WTC11 (cell line): ENCODE measurements around the gene TTLL3. TPM values are rescaled to one million over a fixed set of nuclear protein-coding genes. Genes with fewer than 3 reads are reported as not detected.

Experiments
- ATAC-seq: fragments of 200-7000 bp; cut with Tn5 transposase; 2 replicates; pipeline ENCODE4 v1.10.0; 2021; ENCODE audit warnings: mild to moderate bottlenecking, moderate library complexity
- CTCF ChIA-PET: fragments of 300-600 bp; sonication (Branson Sonifier 250); formaldehyde crosslinking; loops from one replicate; lab custom pipeline; 2021; ENCODE audit warnings: antibody characterized with exemption; lab: Charles Lee
- POLR2A ChIA-PET: fragments of 350-600 bp; sonication (Branson Sonifier 250); formaldehyde crosslinking; loops from one replicate; lab custom pipeline; 2021; ENCODE audit warnings: antibody characterized with exemption; lab: Charles Lee
- DNase-seq: peaks from one replicate; pipeline ENCODE4 v3.0.0; 2021; ENCODE audit warnings: low spot score
- H3K27ac Mint-ChIP-seq: 2 replicates; pipeline ENCODE4 v1.8.0; 2021; ENCODE audit warnings: mixed read lengths
- H3K27me3 Mint-ChIP-seq: 2 replicates; pipeline ENCODE4 v1.8.0; 2021; ENCODE audit warnings: low read depth, mild to moderate bottlenecking, moderate library complexity, mixed read lengths
- H3K36me3 Mint-ChIP-seq: 2 replicates; pipeline ENCODE4 v1.8.0; 2021; ENCODE audit warnings: mixed read lengths
- H3K4me1 Mint-ChIP-seq: 2 replicates; pipeline ENCODE4 v1.8.0; 2022; ENCODE audit warnings: mixed read lengths
- H3K4me3 Mint-ChIP-seq: 2 replicates; pipeline ENCODE4 v1.8.0; 2021; ENCODE audit warnings: mild to moderate bottlenecking, moderate library complexity, mixed read lengths
- H3K9me3 Mint-ChIP-seq: 2 replicates; pipeline ENCODE4 v1.8.0; 2021; ENCODE audit warnings: mixed read lengths
- AR ChIP-seq: fragments of 250-450 bp; sonication (Bioruptor Pico); IDR thresholded peaks from 2 replicates; pipeline ENCODE4 v1.9.0; 2021; ENCODE audit warnings: mild to moderate bottlenecking
- CREB1 ChIP-seq: sonication (generic); formaldehyde crosslinking; IDR thresholded peaks from 2 replicates; pipeline ENCODE4 v1.8.0; 2023; ENCODE audit warnings: mild to moderate bottlenecking, missing genetic modification reagents
- CREM ChIP-seq: sonication (generic); formaldehyde crosslinking; IDR thresholded peaks from 2 replicates; pipeline ENCODE4 v1.8.1; 2022; ENCODE audit warnings: mild to moderate bottlenecking, missing genetic modification reagents, moderate library complexity
- CTCF ChIP-seq: fragments of 200-600 bp; IDR thresholded peaks from 2 replicates; pipeline ENCODE4 v1.8.0; 2022; ENCODE audit warnings: antibody characterized with exemption
- EMX1 ChIP-seq: fragments of 250-450 bp; sonication (Bioruptor Pico); IDR thresholded peaks from 2 replicates; pipeline ENCODE4 v1.8.0; 2021; ENCODE audit warnings: mild to moderate bottlenecking
- FOXK1 ChIP-seq: sonication (generic); formaldehyde crosslinking; IDR thresholded peaks from 2 replicates; pipeline ENCODE4 v1.8.0; 2022; ENCODE audit warnings: mild to moderate bottlenecking, moderate library complexity, missing genetic modification reagents
- FOXP1 ChIP-seq: sonication (generic); formaldehyde crosslinking; IDR thresholded peaks from 2 replicates; pipeline ENCODE4 v1.8.0; 2022; ENCODE audit warnings: missing genetic modification reagents, mild to moderate bottlenecking, moderate library complexity, borderline replicate concordance
- GABPB1 ChIP-seq: sonication (generic); formaldehyde crosslinking; IDR thresholded peaks from 2 replicates; pipeline ENCODE4 v1.8.1; 2023; ENCODE audit warnings: mild to moderate bottlenecking, missing genetic modification reagents
- MYBL2 ChIP-seq: sonication (generic); formaldehyde crosslinking; IDR thresholded peaks from 2 replicates; pipeline ENCODE4 v1.8.1; 2023; ENCODE audit warnings: mild to moderate bottlenecking, moderate library complexity, missing genetic modification reagents
- RORB ChIP-seq: fragments of 250-450 bp; sonication (Bioruptor Pico); IDR thresholded peaks from 2 replicates; pipeline ENCODE4 v1.9.0; 2021; ENCODE audit warnings: mild to moderate bottlenecking
- SP1 ChIP-seq: sonication (generic); formaldehyde crosslinking; conservative IDR thresholded peaks from 2 replicates; pipeline ENCODE4 v1.8.1; 2022; ENCODE audit warnings: missing genetic modification reagents
- USF1 ChIP-seq: sonication (generic); formaldehyde crosslinking; IDR thresholded peaks from 2 replicates; pipeline ENCODE4 v1.8.0; 2022; ENCODE audit warnings: mild to moderate bottlenecking, missing genetic modification reagents
- ZNF281 ChIP-seq: sonication (generic); formaldehyde crosslinking; IDR thresholded peaks from 2 replicates; pipeline ENCODE4 v1.8.0; 2023; ENCODE audit warnings: mild to moderate bottlenecking, missing genetic modification reagents
- ZNF396 ChIP-seq: fragments of 250-450 bp; sonication (Bioruptor Pico); IDR thresholded peaks from 2 replicates; pipeline ENCODE4 v1.8.0; 2021; ENCODE audit warnings: mild to moderate bottlenecking, moderate library complexity, borderline replicate concordance
- ZNF416 ChIP-seq: fragments of 250-450 bp; sonication (Bioruptor Pico); IDR thresholded peaks from 2 replicates; pipeline ENCODE4 v1.9.0; 2021; ENCODE audit warnings: mild to moderate bottlenecking, inconsistent platforms
- ZNF512 ChIP-seq: sonication (generic); formaldehyde crosslinking; IDR thresholded peaks from 2 replicates; pipeline ENCODE4 v1.8.1; 2022; ENCODE audit warnings: missing genetic modification reagents, borderline replicate concordance
- ZNF532 ChIP-seq: fragments of 250-450 bp; sonication (Bioruptor Pico); IDR thresholded peaks from 2 replicates; pipeline ENCODE4 v1.9.0; 2021; ENCODE audit warnings: mild to moderate bottlenecking, borderline replicate concordance
- ZSCAN18 ChIP-seq: fragments of 250-450 bp; sonication (Bioruptor Pico); IDR thresholded peaks from 2 replicates; pipeline ENCODE4 v2.1.2; 2022; ENCODE audit warnings: mild to moderate bottlenecking, moderate library complexity
- total RNA-seq: library from RNA; stranded (reverse); gene quantifications from 3 replicates; pipeline ENCODE4 v1.2.3, GENCODE V29; 2021

The TTLL3 gene
- total RNA-seq, 1 experiment from 2014 or later: 14.7 TPM

- CTCF ChIA-PET: interaction anchor here (0.7 to 2.5 kb wide), 7 partner anchors 16 to 82 kb away, joined by 3 to 9 read pairs (median 3); partner anchors contain the start of genes CIDEC, CRELD1 and RPUSD3
- H3K9me3 Mint-ChIP-seq: no peaks in the 10 kb centered on the region
- H3K4me1 Mint-ChIP-seq: peaks cover 17% of the 10 kb centered on the region
- POLR2A ChIA-PET: no interaction called here
- H3K27me3 Mint-ChIP-seq: peaks cover 15% of the 10 kb centered on the region
- ATAC-seq: no peak
- no peak overlapping the region for H3K4me3 Mint-ChIP-seq
- no peaks in the 10 kb centered on the region for H3K36me3 Mint-ChIP-seq
- H3K27ac Mint-ChIP-seq: no peak overlapping the region
- DNase-seq: no peak
- TF ChIP-seq ZSCAN18 (CRISPR knock-in tag) (no peak), FOXK1 (CRISPR knock-in tag) (no peak), AR (CRISPR knock-in tag) (no peak), RORB (no peak), ZNF396 (CRISPR knock-in tag) (no peak), ZNF416 (CRISPR knock-in tag) (no peak), USF1 (CRISPR knock-in tag) (no peak), FOXP1 (CRISPR knock-in tag) (no peak), CREB1 (CRISPR knock-in tag) (no peak), ZNF512 (CRISPR knock-in tag) (no peak), SP1 (CRISPR knock-in tag) (no peak), ZNF532 (no peak), CTCF (no peak), CREM (CRISPR knock-in tag) (no peak), GABPB1 (CRISPR knock-in tag) (no peak), ZNF281 (no peak), EMX1 (CRISPR knock-in tag) (no peak), MYBL2 (no peak)
Observed at GRCh38 chr3:9864200-9864927, 54.3 kb downstream of the TTLL3 start.
